Measurements from ENCODE around the gene IMPACT.

Gene IMPACT

DNA sequence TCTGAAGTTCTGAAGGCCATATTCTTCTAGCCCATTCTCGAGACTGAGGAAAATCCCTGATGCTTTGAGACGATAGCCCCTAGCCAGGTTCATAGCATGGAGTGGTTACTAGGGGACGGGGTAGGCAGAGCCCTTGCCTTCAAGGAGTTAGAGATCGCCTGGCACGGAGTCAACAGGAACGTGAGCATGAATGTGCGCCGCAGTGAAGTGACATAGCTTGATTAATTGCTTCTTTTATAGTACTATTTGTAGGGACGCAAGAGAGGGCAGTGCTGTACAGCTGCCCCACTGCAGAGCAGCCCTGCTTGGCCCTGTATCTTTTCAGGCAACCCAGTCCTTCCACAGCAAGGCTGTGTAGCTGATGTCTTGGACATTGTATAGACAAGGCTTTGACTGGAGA is 60.2 kb downstream of the IMPACT start:
- H3K4me3 ChIP-seq (replicated peaks; ENCODE audit: low read depth, low read length) = no peak overlapping the region
- DNase-seq (ENCODE audit: low read depth) = no peak
- no peak for TF ChIP-seq CTCF (IDR thresholded peaks at IDR 0.05; ENCODE audit: low read length, missing control alignments)

DNA sequence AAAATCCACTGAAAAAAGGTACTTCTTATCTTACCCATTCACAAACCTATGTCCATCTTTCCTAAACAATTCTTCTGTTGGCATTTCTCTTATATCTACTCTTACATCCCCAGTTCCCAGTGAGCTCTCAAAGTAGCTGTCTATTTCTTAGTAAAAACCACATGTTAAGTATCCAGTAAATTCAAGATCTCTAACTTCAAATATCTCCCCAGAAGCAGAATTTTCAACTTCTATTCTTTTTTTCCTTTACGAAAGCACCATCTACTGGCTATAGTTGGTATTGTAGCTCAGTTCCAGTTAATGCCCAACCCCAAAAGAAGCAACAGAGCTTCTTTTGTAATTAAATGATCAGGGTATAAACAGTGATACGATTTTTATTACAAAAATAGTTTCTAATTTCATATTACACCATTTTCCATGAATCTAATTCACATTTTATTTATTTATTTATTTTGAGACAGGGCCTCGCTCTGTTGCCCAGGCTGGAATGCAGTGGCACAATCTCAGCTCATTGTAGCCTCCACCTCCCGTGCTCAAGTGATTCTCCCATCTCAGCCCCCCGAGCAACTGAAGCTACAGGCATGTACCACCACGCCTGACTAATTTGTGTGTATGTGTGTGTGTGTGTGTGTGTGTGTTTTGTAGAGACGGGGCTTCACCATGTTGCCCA is 62.5 kb downstream of the IMPACT start:
- peak; percentile 71 for TF ChIP-seq CTCF (IDR thresholded peaks at IDR 0.05; ENCODE audit: low read length, missing control alignments)
- peak; percentile 61 for DNase-seq (ENCODE audit: low read depth)
- no peak overlapping the region for H3K4me3 ChIP-seq (replicated peaks; ENCODE audit: low read depth, low read length)

GRCh38 chr18:24490539-24490938 is 64.1 kb downstream of the IMPACT start:
- DNase-seq (ENCODE audit: low read depth) = peak; percentile 6
- H3K4me3 ChIP-seq (replicated peaks; ENCODE audit: low read depth, low read length) = no peak overlapping the region
- no peak for TF ChIP-seq CTCF (IDR thresholded peaks at IDR 0.05; ENCODE audit: low read length, missing control alignments)

GRCh38 chr18:24491927-24492834 is 65.7 kb downstream of the IMPACT start:
- no peak for TF ChIP-seq CTCF (IDR thresholded peaks at IDR 0.05; ENCODE audit: low read length, missing control alignments)
- H3K4me3 ChIP-seq (replicated peaks; ENCODE audit: low read depth, low read length) = no peak overlapping the region
- DNase-seq (ENCODE audit: low read depth) = no peak

GRCh38 chr18:24494586-24494985 is 68.1 kb downstream of the IMPACT start:
- DNase-seq (ENCODE audit: low read depth) = no peak
- no peak overlapping the region for H3K4me3 ChIP-seq (replicated peaks; ENCODE audit: low read depth, low read length)
- TF ChIP-seq CTCF (IDR thresholded peaks at IDR 0.05; ENCODE audit: low read length, missing control alignments) = no peak

DNA sequence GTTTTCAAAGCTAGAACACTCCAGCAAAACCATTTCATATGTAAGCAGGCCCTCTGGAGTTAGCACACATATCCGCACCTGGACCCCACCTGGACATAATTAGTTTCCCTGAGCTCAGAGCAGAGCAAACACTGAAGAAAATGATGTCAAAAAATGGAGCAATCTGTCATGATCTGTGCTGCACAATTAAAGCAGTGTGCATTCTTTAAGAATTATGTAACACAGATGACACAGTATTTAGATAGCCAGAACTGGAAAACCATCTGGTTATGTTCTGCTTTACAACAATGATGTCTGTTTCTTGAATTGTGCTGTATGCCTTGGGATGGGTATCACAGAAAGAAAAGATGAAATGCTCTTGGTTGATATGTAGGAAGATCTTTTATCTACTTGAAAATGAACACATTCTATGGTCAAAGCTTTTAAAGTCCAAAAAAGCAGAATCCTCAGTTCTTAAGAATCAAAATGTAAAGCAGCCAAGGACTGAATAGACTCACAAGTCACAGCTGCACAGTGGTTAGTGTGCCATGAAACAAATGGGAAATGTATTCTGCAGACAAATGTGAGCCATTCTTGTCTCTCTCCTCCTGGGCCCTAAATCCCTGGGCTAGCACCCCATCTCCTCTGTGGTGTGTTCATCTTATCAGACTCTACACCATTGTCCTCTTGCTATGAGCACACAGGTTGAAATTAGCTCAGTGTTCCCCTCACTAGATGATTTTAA is 70.7 kb downstream of the IMPACT start:
- no peak overlapping the region for H3K4me3 ChIP-seq (replicated peaks; ENCODE audit: low read depth, low read length)
- DNase-seq (ENCODE audit: low read depth) = peak; percentile 26
- TF ChIP-seq CTCF (IDR thresholded peaks at IDR 0.05; ENCODE audit: low read length, missing control alignments) = no peak
